COLO668 (cell line): ENCODE measurements around the gene KIAA1958.

Experiments used
- DNase-seq: peaks from one replicate; lab custom pipeline; 2025; ENCODE audit not compliant: unreplicated experiment; lab: John Stamatoyannopoulos, UW

KIAA1958 gene, protein sequence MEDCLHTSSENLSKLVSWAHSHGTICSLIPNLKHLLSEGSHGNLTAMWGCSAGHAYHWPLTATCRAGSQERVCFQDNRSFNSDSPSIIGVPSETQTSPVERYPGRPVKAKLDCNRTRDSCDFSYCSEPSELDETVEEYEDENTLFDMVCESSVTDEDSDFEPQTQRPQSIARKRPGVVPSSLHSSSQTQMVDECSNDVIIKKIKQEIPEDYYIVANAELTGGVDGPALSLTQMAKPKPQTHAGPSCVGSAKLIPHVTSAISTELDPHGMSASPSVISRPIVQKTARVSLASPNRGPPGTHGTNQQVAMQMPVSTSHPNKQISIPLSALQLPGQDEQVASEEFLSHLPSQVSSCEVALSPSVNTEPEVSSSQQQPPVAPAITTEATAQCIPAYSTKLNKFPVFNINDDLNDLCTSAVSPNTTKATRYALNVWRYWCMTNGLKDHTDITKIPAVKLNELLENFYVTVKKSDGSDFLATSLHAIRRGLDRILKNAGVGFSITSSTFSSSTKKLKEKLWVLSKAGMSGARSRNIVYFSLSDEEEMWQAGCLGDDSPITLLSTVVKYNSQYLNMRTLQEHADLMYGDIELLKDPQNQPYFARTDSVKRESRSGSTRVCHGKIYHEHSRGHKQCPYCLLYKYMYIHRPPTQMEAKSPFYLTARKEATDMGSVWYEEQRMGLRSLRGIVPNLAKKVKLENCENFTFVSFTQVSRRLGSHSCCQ

DNA sequence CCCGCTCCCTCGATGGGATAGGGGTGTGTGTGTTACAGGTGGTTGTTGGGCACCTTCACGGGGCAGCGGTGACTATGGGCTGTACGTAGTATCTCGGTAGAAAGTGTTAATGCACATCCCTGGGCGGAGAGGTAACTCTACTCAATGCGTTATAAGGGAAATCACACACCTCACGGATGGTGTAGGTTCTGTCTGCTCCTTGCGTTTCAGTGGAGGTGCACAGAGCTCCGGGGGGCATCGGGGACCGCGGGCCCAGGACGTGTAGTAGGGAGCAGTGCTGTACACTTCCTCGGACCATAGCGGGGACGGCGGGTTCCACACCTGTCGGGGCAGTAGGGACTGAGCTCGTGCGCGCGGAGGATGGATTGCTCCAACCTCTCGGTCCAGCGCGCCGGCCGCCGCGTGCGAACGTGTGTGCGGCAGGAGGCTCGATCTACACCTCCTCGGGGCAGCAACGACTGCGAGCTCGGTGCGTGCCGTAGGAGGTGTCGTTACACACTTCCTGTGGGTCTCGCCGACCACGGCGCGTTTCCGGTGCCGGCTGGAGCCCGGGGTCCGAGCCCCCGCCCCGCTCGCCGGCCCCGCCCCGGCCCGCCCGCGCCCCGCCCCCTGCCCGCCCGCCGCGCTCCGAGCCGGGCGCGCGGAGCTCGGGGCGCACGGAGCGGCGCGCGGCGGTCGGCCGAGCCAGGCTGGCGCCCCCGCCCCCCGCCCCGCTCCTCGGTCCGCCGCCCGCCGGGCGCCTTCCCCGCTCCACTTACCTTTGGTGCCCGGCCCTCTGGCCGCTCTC, at the start of gene KIAA1958:
KIAA1958 (plus strand) TSS at position 607 of the 787 bp plus-strand sequence. CDS start 87,254 bp downstream, outside the sequence.
- peak; percentile 91 for DNase-seq

DNA sequence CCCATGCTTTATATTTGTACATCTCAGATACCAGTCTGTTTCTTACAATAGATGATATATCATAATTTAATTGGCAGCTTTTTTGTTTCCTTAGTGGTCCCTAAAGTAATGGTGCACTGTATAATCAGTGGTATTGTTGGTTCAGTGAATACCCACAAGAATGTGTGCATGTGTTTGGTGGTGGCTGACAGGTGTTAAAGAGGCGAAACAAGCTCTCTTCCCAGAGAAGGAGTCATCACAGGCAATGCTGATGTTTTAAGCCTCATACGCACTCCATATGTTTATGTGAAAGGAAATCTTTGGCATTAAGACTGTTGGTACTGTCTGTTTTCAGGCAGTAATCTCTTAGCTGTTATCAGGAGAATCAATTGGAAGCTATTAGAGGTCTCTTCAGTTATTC, 49.2 kb upstream of the KIAA1958 start:
- peak; percentile 23 for DNase-seq

DNA sequence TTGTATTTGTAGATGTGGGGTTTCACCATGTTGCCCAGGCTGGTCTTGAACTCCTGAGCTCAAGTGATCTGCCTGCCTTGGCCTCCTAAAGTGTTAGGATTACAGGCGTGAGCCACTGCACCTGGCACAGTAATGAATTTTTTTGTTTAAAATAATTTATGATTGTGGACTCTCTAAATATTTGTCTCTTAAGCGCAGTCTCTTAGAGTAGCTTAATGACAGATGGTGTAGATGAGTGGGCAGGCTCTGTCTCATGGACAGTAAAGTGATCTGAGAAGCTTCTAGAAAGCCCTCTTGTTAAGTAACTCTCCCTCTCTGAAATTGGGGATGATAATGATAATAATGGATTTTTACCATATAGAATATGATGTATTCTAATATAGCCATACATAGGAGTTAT, 47.5 kb upstream of the KIAA1958 start:
- peak; percentile 47 for DNase-seq

DNA sequence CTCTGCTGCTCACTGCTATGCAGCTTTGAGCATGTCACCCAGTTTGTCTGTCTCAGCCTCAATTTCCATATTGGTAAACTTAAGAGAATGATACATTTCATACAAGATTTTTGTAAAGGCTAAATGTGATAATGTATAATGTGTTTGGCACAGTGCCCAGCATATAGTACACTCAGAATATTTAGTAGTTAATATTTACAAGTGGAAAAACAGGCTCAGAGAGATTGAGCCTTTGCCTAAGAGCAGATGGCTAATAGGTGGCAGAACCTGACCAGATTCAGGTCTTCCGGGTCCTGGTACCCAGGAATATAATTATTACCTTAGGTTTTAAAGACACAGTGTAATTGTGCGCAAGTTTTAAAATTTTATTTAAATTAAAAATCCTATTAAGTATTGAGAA, 46.8 kb upstream of the KIAA1958 start:
- DNase-seq = peak; percentile 13

DNA sequence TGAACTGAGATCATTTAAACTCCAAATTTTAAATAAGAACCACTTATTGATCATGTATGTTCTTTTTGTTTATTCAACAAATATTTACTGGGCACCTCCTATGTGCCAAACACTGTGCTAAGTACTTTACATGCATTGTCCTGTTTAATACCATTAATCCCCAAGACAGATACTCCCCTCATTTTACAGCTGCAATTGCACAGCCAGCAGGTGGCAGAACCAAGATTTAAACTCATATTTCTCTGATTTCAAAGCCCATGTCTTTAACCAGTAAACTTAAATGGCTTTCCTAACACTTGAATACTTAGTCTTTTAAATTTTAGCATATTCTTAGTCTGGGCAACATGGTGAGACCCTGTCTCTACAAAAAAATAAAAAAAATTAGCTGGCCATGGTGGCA, 43.4 kb upstream of the KIAA1958 start:
- DNase-seq = no peak

DNA sequence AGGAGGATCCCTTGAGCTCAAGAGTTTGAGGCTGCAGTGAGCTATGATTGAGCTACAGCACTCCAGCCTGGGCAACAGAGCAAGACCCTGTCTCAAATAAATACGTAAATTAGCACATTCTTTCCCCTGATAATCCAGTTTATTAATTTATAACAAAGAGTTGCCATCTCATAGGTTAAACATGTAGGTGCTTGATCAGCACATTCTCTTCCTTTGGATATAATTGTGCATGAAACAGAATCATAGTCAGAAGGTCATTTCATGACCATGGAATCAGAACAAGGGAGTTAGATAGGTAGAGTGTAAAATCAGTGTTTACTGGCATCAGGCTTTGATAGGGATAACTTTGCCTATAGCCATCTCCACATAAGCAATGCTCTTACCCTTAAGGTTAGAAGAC, 43.0 kb upstream of the KIAA1958 start:
- no peak for DNase-seq

DNA sequence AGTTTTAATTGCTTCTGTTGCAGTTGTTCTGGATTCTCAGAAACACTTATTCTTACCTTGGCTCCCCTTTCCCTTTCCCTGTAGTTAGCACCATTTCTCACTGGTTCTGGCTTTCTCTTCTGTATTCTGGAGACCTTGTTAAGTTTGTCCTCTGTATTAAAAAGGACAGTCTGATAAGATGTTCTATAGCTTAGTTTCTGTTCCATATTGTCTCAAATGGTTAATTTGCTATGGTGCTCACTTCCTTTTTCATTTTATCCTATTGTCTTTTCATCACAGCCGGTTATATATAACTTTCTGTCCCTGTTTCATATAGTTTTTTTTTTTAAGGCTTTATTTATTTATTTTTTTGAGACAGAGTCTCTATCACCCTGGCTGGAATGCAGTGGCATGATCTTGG, 41.4 kb upstream of the KIAA1958 start:
- no peak for DNase-seq

DNA sequence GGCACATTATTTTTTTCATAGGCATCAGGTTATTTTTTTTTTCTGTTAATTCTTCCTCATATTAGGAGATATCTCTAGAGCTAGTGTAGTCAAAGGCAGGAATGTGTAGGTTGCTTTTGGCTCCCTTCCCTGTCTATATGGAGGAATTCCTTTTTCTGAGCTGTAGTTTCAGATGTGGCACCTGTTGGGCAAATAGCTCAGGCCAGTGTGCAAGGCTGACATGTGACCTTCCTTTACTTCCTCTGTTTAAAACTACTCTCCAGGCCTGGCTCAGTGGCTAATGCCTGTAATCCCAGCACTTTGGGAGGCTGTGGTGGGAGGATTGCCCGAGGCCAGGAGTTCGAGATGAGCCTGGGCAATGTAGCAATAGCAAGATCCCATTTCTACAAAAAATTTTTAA, 40.5 kb upstream of the KIAA1958 start:
- no peak for DNase-seq

DNA sequence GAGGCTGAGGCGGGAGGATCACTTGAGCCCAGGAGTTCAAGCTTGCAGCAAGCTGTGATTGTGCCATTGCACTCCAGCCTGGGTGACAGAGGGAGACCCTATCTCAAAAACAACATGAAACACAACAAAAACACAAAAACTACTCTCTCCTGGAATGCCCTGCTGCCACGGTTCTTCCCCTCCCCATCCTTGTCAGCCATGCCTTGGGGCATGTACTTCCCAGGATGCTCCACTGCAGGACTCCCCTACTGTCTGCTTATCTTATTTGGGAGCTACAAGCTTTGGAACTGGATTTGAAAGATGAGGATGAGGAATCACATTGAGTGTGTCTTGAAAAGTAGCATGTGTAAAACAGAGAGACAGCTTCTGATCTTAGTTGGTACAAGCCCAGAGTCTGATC, 40.1 kb upstream of the KIAA1958 start:
- no peak for DNase-seq

DNA sequence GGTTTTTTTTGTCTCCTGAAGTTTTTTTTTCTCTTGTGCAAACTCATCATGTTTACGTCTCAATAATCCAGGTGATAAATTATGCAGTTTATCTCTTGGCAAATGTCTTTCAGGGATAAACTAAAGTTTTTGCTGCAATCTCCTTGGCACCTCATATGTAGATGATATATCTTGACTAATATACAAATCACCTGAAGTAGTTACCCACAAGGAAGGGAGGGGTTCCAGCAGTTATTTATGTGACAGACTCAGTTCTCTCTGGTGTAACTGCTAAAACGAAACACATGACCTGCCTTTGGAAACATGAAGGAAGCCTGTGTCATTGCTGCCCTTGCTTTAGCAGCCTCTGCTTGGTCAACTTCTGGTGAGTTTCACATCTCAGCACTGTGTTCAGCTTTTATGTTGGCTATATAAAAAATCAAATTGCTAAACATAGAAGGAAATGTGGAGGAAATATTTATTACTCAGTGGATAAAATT, 39.3 kb upstream of the KIAA1958 start:
- no peak for DNase-seq

DNA sequence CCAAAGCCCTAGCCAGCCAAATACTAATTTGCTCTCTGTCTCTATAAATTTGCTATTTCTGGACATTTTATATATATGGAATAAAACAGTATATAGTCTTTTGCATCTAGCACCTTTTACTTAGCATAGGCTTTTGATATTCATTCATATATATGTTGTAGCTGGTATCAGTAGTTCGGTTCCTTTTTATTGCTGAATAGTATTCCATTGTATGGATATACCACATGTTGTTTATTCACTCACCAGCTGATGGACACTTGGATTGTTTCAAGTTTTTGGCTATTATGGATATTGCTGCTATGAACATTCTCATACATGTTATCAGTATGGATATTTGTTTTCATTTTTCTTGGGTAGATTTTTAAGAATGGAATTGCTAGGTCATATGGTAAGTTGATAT, 23.8 kb upstream of the KIAA1958 start:
- DNase-seq = no peak

DNA sequence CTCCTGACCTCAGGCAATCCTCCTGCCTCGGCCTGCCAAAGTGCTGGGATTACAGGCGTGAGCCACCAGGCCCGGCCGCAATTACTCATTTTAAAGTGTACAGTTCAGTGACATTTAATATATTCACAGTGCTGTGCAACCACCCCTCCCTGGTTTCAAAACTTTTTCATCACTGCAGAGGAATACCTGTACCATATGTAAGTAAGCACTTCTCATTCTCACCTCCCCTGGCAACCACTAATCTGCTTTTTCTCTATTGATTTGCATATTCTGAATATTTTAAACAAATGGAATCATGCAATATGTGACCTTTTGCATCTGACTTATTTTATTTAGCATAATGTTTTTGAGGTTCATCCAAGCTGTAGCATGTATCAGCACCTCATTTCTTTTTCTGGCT, 21.3 kb upstream of the KIAA1958 start:
- no peak for DNase-seq

DNA sequence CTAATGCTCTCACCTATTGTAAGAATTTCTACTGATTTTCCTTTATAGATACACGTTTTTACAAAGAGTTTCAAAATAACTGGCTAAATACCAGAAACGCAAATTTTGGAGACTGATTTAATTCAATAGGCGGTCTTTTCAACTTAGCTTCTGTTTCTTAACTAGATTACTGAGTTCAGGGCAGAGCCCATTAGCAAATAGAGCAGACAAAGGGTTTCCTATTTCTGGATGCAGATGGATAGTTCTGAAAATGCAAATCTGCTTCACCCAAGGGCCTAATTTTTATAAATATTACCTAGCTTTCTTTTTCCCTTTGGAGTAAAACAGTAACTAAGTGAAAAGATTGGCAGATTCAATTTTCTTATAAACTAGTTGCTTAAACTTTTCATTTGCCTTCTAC, 13.6 kb upstream of the KIAA1958 start:
- DNase-seq = no peak

DNA sequence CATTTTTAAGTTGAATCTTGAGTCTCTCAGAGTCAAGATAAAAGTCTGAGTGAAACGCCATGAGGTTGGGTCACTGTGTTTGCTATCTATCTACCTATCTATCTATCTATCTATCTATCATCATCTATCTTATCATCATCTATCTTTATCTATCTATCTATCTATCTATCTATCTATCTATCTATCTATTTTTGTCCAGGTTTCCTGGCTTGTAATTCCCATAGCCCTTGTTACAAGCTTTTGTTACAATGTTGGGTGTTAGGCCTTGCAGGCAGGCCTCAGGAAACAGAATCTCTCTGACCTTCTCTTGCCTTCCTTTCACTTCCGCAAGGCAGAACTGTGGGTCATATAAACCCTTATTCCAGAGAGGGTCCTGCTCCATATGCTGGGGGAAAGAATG, 12.6 kb upstream of the KIAA1958 start:
- DNase-seq = no peak

DNA sequence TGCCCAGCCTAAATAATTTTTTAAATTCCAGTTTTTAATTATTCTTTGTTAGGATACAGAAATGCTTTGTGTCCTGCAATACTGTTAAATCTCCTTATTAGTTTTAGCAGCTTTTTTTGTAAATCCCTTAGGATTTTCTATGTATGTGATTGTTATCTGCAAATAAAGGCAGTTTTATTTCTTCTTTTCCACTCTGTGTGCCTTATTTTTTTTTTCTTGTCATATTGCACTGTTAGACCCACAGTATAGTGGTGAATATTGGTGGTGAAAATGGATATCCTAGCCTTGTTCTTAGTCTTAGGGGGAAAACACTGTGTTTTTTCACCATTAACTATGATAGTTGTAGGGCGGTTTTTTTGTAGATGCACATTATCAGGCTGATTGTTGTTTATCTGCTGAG, 11.3 kb upstream of the KIAA1958 start:
- DNase-seq = no peak

DNA sequence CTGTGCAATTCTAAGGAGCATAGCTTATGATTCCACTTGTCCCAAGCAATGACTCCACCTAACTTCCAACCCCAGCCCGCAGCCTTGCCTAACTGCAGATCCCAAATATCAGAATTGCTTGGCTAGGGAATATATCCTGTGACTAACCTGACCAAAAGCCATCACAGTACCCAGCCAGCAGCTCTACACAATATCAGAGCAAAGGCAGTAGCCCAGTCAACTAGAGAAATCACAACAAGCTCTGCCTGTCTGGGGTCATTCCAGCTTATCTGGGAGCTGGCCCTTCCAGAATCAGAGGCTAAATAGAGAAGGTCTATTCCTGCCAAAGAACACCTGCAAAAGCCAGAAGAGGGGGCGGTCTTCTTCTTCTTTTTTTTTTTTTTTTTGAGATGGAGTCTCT, 9.3 kb upstream of the KIAA1958 start:
- DNase-seq = no peak

DNA sequence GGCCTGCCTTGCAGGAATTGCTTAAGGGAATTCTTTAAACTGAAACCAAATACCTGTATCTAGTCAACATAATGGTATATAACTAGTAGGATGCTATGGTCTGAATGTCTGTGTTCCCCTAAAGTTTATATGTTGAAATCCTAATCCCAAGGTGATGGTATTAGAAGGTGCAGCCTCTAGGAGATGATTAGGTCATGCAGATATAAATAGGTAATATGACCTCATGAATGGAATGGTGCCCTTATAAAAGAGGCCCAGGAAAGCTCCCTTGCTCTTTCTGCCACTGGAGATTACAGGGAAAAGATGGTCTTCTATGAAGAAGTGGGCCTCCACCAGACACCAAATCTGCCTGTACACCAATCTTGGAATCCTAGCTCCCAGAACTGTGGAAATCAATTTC, 7.4 kb upstream of the KIAA1958 start:
- no peak for DNase-seq

DNA sequence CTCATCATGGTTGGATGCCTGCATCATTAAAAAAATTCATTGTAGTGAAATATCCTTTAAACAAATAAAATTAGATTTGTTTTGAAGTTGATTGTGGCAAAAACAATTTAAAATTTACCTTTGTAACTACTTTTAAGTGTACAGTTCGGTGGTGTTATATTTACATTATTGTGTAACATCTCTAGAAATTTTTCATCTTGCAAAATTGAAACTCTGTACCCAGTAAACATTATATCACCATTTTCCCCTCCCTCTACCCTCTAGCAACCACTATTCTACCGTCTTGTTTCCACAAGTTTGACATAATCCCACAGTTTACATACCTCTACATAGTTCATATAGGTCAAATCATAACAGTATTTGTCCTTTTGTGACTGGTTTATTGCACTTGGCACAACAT, 2.0 kb upstream of the KIAA1958 start:
- DNase-seq = no peak

DNA sequence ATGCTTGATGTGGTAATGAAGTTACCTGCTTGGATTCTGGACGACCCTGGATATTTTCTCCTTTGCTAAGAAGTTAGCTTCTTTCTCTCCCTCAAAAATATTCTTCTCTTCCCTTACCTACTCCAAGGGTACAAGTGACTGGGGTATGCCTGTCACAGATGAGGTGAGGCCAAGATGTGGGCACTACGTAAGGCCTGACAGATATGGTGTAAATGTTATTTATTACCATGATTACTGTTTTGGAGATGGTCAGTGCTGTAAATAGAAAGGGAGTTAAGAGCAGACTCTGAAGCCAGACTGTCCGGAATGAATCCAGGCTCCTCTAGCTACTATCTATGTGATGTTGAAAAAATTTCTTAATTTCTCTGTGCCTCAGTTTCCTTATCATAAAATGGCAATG, 1.1 kb upstream of the KIAA1958 start:
- DNase-seq = no peak

DNA sequence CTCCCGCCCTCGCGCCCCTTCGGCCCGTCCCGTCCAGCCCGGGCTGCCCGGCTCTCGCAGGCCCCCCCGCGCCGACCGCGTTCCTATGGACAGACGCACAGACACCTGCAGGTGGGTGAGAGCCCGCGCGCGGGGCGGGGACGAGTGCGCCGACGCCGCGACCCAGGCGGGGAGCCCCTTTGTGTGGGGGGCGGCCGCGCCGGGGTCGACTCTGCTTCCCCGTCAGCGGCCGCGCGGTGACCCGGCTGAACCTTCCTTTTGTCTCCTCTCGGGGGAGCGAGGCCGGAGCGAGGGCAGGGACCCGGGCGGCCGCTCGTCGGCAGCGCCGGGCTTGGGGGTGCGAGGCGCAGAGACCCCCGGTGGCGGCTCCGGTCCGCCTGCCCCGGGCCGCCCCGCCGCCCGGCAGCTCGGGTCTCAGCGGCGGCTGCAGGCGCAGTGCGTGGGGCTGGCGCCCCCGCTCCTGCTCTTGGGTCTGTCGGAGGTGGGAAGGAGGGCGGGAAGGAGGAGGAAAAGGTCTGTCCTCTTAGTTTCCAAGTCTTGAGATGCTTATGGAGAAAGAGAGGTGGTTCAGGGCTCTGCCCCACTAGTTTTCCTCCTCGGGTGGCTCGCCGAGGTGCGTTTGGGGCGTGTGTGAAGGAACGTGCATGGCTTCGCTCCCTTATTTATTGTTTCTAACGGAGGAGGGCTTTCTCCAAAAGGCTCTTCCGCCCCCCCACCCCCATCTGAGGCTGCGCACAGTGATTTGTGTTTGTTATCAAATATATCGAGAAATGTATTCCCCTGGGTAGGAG, 576 bp downstream of the KIAA1958 start:
- peak; percentile 44 for DNase-seq

DNA sequence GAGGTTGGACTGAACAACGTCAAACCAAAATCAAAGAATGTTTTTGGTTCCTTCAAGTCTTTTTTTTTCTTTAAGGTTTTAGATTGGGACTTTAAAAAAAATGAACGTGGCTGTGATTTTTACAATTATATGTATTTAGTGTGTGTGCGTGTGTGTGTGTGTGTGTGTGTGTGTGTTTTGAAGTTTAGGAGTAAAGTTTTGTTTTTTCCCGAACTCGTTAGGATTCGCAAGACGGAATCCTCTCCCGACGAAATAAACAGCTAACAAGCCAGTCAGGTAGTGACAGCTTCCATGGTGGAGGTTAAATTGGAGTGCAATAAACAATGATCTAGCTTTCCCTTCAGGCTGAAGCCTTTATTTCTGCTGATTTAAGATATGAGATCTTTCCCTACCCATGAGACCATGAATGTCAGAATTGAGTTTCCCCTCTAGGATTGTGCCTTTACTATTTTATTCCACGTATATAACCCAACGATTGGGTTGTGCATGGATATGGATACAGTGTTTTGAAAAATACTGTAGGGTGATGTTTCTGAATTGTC, 1.2 kb downstream of the KIAA1958 start:
- no peak for DNase-seq
